HG03571 (cell line): ENCODE data around the gene RNF157.
"Not testable (repeated sequence)": the region's sequence is repeated elsewhere in the genome, so short reads cannot be mapped to it uniquely, and the experiment has no call there.

Experiments used
- ATAC-seq: cut with Tn5 transposase; IDR thresholded peaks from one replicate; pipeline ENCODE4 v1.9.1; 2021; ENCODE audit not compliant: unreplicated experiment

RNF157 gene

GRCh38 chr17:76270770-76271668 is 30.7 kb upstream of the RNF157 start:
- no peak for ATAC-seq

GRCh38 chr17:76270127-76270592 is 29.9 kb upstream of the RNF157 start:
- no peak for ATAC-seq

- ATAC-seq = no peak
These were observed 29.0 kb upstream of the RNF157 start for GRCh38 chr17:76268991-76269981.

- no peak for ATAC-seq
These were observed 27.9 kb upstream of the RNF157 start for GRCh38 chr17:76268015-76268749.

- ATAC-seq = not testable (repeated sequence)
These were observed 27.3 kb upstream of the RNF157 start for GRCh38 chr17:76267581-76268001.

- ATAC-seq = no peak
These were observed 26.8 kb upstream of the RNF157 start for GRCh38 chr17:76267051-76267576.

- ATAC-seq = no peak
These were observed 26.1 kb upstream of the RNF157 start for GRCh38 chr17:76266244-76266938.

- ATAC-seq = no peak
These were observed 25.4 kb upstream of the RNF157 start for GRCh38 chr17:76265624-76266243.

GRCh38 chr17:76264755-76265623 is 24.7 kb upstream of the RNF157 start, which contains the start of gene UBALD2:
TSS of gene UBALD2 (plus strand) at chr17:76265348. CDS start at chr17:76265506, 158 bp downstream.
- ATAC-seq = peak; percentile 61

- no peak for ATAC-seq
These were observed 24.1 kb upstream of the RNF157 start for GRCh38 chr17:76264425-76264754.

GRCh38 chr17:76263896-76264295 is 23.6 kb upstream of the RNF157 start:
- no peak for ATAC-seq

GRCh38 chr17:76262732-76263344 is 22.5 kb upstream of the RNF157 start:
- no peak for ATAC-seq

GRCh38 chr17:76261421-76262215 is 21.3 kb upstream of the RNF157 start:
- no peak for ATAC-seq

- ATAC-seq = no peak
These were observed 20.4 kb upstream of the RNF157 start for GRCh38 chr17:76260669-76261068.

- no peak for ATAC-seq
These were observed 19.9 kb upstream of the RNF157 start for GRCh38 chr17:76260220-76260619.

GRCh38 chr17:76256430-76257050 is 16.2 kb upstream of the RNF157 start:
- ATAC-seq = not testable (repeated sequence)
